ENCODE data around the gene ZNF462. TPM values are rescaled to one million over a fixed set of nuclear protein-coding genes. Genes with fewer than 3 reads are reported as not detected.

Gene ZNF462
- total RNA-seq, 1 donor from 2014 or later: 98.3 TPM

DNA sequence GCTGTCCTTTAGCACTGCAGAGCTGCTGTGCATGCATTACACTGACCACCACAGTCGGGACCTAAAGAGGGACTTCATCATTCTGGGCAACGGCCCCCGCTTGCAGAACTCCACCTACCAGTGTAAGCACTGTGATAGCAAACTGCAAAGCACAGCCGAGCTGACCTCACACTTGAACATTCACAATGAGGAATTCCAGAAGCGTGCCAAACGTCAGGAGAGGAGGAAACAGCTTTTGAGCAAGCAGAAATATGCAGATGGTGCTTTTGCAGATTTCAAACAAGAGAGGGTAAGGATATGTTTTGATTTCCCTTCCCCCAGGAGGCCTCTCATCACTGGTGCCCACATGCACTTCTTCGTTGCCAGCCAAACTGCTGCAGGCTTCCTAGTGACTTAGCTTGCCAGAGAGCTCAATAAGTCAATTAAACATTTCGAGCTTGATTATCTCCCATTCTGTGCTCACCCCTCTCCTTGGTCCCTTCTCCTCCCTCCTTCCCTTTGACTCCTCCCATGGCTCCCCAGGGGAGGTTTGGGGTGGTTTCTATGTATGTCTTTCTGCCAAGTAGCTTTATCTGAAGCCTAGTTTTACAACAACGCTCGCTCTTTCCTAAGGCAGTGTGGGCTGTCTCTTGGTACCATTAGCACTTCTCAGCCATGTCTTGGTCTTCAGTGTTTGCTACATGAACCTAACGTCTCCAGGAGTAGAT, 66.7 kb downstream of the ZNF462 start:
- no peak for DNase-seq (ENCODE audit: low spot score)
- peak overlapping the region; percentile 2 for H3K27ac Mint-ChIP-seq (ENCODE audit: unreplicated experiment)
- no peaks in the 10 kb centered on the region for H3K9me3 Mint-ChIP-seq (ENCODE audit: unreplicated experiment)

GRCh38 chr9:106930477-106930876, 67.5 kb downstream of the ZNF462 start:
- Mint-ChIP-seq H3K36me3 (ENCODE audit: low read depth, unreplicated experiment) (peaks cover 72% of the 10 kb centered on the region), H3K27me3 (ENCODE audit: unreplicated experiment) (peaks cover 17% of the 10 kb centered on the region), H3K4me3 (ENCODE audit: unreplicated experiment) (no peak overlapping the region), H3K27ac (ENCODE audit: unreplicated experiment) (peak overlapping the region; percentile 30), H3K9me3 (ENCODE audit: unreplicated experiment) (no peaks in the 10 kb centered on the region), H3K4me1 (ENCODE audit: unreplicated experiment) (no peaks in the 10 kb centered on the region)
- no peak for DNase-seq (ENCODE audit: low spot score)
- TF ChIP-seq, protein P1, sequence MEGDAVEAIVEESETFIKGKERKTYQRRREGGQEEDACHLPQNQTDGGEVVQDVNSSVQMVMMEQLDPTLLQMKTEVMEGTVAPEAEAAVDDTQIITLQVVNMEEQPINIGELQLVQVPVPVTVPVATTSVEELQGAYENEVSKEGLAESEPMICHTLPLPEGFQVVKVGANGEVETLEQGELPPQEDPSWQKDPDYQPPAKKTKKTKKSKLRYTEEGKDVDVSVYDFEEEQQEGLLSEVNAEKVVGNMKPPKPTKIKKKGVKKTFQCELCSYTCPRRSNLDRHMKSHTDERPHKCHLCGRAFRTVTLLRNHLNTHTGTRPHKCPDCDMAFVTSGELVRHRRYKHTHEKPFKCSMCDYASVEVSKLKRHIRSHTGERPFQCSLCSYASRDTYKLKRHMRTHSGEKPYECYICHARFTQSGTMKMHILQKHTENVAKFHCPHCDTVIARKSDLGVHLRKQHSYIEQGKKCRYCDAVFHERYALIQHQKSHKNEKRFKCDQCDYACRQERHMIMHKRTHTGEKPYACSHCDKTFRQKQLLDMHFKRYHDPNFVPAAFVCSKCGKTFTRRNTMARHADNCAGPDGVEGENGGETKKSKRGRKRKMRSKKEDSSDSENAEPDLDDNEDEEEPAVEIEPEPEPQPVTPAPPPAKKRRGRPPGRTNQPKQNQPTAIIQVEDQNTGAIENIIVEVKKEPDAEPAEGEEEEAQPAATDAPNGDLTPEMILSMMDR (IDR thresholded peaks at IDR 0.05; ENCODE audit: unreplicated experiment): no peak

More for the DNA sequence above, 66.7 kb downstream of the ZNF462 start:
- TF ChIP-seq, protein P1 (IDR thresholded peaks at IDR 0.05; ENCODE audit: unreplicated experiment): no peak
- H3K36me3 Mint-ChIP-seq (ENCODE audit: low read depth, unreplicated experiment): peaks cover 75% of the 10 kb centered on the region
- H3K27me3 Mint-ChIP-seq (ENCODE audit: unreplicated experiment): peaks cover 17% of the 10 kb centered on the region
- H3K4me3 Mint-ChIP-seq (ENCODE audit: unreplicated experiment): no peak overlapping the region
- H3K4me1 Mint-ChIP-seq (ENCODE audit: unreplicated experiment): no peaks in the 10 kb centered on the region

DNA sequence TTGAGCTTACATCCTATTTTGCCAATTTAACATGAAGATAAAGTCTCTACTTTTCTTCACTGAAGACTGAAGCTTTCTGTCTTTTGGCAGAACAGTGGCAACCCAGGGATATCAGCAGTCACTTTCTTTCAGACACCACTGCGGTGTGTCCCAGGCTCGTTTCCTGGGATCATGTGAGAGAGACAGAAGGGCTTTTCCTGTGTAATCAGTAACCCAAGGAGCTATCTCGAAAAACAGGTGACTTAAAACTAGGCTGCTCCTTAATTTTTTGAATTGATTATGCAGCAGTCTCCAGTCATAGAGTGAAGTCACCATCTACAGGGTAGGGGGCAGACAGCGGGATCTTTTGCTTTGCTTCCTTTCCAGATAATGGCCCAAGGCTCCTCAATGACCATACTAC, 68.5 kb downstream of the ZNF462 start:
- TF ChIP-seq, protein P1 (IDR thresholded peaks at IDR 0.05; ENCODE audit: unreplicated experiment): no peak
- Mint-ChIP-seq H3K27ac (ENCODE audit: unreplicated experiment) (no peak overlapping the region), H3K36me3 (ENCODE audit: low read depth, unreplicated experiment) (peaks cover 65% of the 10 kb centered on the region), H3K4me3 (ENCODE audit: unreplicated experiment) (peak overlapping the region; percentile 37), H3K9me3 (ENCODE audit: unreplicated experiment) (no peaks in the 10 kb centered on the region), H3K27me3 (ENCODE audit: unreplicated experiment) (peaks cover 13% of the 10 kb centered on the region), H3K4me1 (ENCODE audit: unreplicated experiment) (no peaks in the 10 kb centered on the region)
- no peak for DNase-seq (ENCODE audit: low spot score)

DNA sequence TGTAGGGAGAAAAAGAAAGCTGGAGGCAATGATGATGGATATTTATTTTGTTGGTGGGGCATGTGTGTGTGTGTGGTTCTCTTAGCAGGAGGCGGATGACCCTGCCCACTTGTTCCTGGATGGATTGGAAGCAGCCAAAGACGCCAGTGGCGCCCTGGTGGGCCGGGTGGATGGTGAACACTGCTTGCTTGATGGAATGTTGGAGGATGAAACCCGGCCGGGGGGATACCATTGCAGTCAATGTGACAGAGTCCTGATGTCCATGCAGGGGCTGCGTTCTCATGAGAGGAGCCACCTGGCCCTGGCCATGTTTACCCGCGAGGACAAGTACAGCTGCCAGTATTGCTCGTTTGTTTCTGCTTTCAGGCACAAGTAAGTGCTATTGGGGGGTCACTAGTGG, 69.2 kb downstream of the ZNF462 start:
- peaks cover 64% of the 10 kb centered on the region for H3K36me3 Mint-ChIP-seq (ENCODE audit: low read depth, unreplicated experiment)
- TF ChIP-seq, protein P1 (IDR thresholded peaks at IDR 0.05; ENCODE audit: unreplicated experiment): no peak
- no peaks in the 10 kb centered on the region for H3K9me3 Mint-ChIP-seq (ENCODE audit: unreplicated experiment)
- H3K4me1 Mint-ChIP-seq (ENCODE audit: unreplicated experiment): no peaks in the 10 kb centered on the region
- DNase-seq (ENCODE audit: low spot score): no peak
- peak overlapping the region; percentile 45 for H3K4me3 Mint-ChIP-seq (ENCODE audit: unreplicated experiment)
- peaks cover 13% of the 10 kb centered on the region for H3K27me3 Mint-ChIP-seq (ENCODE audit: unreplicated experiment)
- H3K27ac Mint-ChIP-seq (ENCODE audit: unreplicated experiment): no peak overlapping the region

DNA sequence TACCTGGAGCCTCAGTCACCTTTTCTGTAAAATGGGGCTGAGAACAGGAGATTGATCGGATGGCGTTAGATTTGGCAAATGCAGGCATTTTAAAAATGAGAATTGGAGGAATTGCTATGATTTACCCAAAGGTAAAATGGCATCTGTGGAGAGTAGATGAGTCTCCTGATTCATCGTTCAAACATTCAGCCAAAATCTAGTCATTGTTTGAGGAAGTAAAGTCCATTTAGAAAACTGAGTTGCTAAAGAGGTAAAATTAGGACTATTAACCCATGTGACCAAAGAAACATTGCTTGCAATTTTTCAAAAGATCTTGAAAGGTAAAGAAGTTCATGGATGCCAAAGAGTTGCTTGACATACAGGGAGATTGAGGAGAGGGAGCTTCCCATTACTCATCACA, 69.7 kb downstream of the ZNF462 start:
- Mint-ChIP-seq H3K27me3 (ENCODE audit: unreplicated experiment) (peaks cover 13% of the 10 kb centered on the region), H3K9me3 (ENCODE audit: unreplicated experiment) (no peaks in the 10 kb centered on the region), H3K4me1 (ENCODE audit: unreplicated experiment) (no peaks in the 10 kb centered on the region), H3K36me3 (ENCODE audit: low read depth, unreplicated experiment) (peaks cover 59% of the 10 kb centered on the region), H3K27ac (ENCODE audit: unreplicated experiment) (no peak overlapping the region), H3K4me3 (ENCODE audit: unreplicated experiment) (peak overlapping the region; percentile 45)
- DNase-seq (ENCODE audit: low spot score): no peak
- TF ChIP-seq, protein P1 (IDR thresholded peaks at IDR 0.05; ENCODE audit: unreplicated experiment): no peak

All from endothelial cell (in vitro differentiated cells).